ENCODE measurements around the gene KRTAP4-9. TPM values are rescaled to one million over a fixed set of nuclear protein-coding genes. Genes with fewer than 3 reads are reported as not detected.
"Not testable (repeated sequence)": the region's sequence is repeated elsewhere in the genome, so short reads cannot be mapped to it uniquely, and the experiment has no call there.

KRTAP4-9 gene
- total RNA-seq, 4 donors from 2014 or later, result not detected

- H3K4me1 ChIP-seq, result no peaks in the 10 kb centered on the region
- no peak overlapping the region for H3K27ac ChIP-seq
- DNase-seq (ENCODE audit: low spot score in 2 of 2), result no peak
- H3K9me3 ChIP-seq, result no peaks in the 10 kb centered on the region
- no peak overlapping the region for H3K4me3 ChIP-seq
- TF ChIP-seq, protein P1, sequence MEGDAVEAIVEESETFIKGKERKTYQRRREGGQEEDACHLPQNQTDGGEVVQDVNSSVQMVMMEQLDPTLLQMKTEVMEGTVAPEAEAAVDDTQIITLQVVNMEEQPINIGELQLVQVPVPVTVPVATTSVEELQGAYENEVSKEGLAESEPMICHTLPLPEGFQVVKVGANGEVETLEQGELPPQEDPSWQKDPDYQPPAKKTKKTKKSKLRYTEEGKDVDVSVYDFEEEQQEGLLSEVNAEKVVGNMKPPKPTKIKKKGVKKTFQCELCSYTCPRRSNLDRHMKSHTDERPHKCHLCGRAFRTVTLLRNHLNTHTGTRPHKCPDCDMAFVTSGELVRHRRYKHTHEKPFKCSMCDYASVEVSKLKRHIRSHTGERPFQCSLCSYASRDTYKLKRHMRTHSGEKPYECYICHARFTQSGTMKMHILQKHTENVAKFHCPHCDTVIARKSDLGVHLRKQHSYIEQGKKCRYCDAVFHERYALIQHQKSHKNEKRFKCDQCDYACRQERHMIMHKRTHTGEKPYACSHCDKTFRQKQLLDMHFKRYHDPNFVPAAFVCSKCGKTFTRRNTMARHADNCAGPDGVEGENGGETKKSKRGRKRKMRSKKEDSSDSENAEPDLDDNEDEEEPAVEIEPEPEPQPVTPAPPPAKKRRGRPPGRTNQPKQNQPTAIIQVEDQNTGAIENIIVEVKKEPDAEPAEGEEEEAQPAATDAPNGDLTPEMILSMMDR (IDR thresholded peaks at IDR 0.05), result no peak
- TF ChIP-seq POLR2A (IDR thresholded peaks at IDR 0.05) (no peak), EP300 (IDR thresholded peaks at IDR 0.05) (no peak)
- WGBS, 2 donors, result 84 to 88% methylated on average over 1 of the region's 1 CpG
- H3K36me3 ChIP-seq, result no peaks in the 10 kb centered on the region
- H3K27me3 ChIP-seq, result no peaks in the 10 kb centered on the region
Observed at GRCh38 chr17:41103896-41104295, 1.3 kb upstream of the KRTAP4-9 start.

GRCh38 chr17:41104386-41105038 lies 677 bp upstream of the KRTAP4-9 start:
- DNase-seq (ENCODE audit: low spot score in 2 of 2); H3K36me3 ChIP-seq; H3K4me3 ChIP-seq; H3K27me3 ChIP-seq; H3K9me3 ChIP-seq; H3K27ac ChIP-seq; H3K4me1 ChIP-seq: not testable (repeated sequence)
- 60 to 76% methylated on average over 2 of the region's 2 CpGs for whole genome bisulfite sequencing, 2 donors

DNA sequence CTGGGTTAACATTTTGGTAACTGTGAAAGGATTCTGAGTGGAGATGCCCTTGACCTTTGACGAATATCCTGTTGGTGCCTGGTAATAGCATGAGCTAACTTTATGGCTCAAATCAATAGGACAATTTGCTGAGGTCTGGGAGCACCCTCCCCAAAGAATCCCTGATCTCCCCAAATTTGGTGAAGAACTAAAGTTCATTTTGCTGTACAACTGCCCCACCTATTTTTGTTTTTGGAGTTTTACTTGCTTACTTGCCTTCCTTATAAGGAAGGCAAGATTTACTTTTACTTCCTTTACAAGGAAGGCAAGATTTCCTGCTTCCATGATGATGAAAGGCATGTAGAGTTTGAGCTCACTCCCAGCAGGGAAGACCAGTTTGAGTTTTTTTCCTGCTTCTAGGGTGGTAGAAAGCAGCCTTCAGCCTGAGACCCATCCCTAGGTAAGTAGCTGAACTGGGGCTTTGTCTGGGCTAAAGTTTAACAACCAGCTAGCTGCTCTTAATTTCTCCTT lies 2.8 kb downstream of the KRTAP4-9 start:
- H3K4me1 ChIP-seq, result no peaks in the 10 kb centered on the region
- TF ChIP-seq, protein P1 (IDR thresholded peaks at IDR 0.05), result no peak
- TF ChIP-seq POLR2A (IDR thresholded peaks at IDR 0.05), result no peak
- TF ChIP-seq EP300 (IDR thresholded peaks at IDR 0.05), result no peak
- no peak overlapping the region for H3K27ac ChIP-seq
- no peaks in the 10 kb centered on the region for H3K27me3 ChIP-seq
- H3K4me3 ChIP-seq, result no peak overlapping the region
- DNase-seq (ENCODE audit: low spot score in 2 of 2), result no peak
- no peaks in the 10 kb centered on the region for H3K9me3 ChIP-seq
- H3K36me3 ChIP-seq, result no peaks in the 10 kb centered on the region
- 50 to 59% methylated on average over 1 of the region's 1 CpG for WGBS, 2 donors

- H3K9me3 ChIP-seq; H3K36me3 ChIP-seq; H3K27me3 ChIP-seq; H3K4me1 ChIP-seq; H3K4me3 ChIP-seq; DNase-seq (ENCODE audit: low spot score in 2 of 2); H3K27ac ChIP-seq: not testable (repeated sequence)
- WGBS, 2 donors, result 0 to 23% methylated on average over 1 of the region's 1 CpG
Observed at GRCh38 chr17:41108728-41109386, 3.7 kb downstream of the KRTAP4-9 start.

DNA sequence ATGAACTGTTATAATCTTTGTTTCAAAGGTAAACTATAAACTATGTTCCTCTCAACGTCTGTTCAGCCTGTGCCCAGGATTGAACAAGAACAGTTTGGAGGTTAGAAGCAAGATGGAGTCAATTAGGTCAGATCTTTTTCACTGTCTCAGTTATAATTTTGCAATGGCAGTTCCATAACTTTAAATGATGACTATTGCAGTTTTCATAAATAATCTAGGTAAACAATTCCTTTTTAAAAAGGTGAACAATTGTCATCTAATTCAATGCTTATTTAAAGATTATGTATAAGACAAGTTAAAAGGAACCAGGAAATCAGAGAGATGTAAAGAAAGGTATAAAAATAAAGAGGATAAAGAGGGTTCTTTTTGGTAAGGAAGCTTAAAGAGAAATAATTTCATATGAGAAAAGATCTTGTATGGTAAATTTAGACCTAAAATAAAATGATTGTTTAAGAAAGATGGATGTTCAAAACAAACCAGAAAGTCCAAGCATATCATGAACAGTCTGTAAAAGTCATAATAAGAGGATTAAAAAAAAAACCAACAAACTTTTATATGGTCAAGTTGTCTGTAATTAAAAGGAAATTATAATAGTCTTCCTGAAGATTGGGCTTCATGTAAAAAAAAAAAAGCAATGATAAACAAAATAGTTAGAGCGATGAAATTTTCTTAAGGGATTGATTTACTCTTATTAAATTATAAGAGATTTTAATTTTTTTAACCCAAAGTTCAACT lies 6.1 kb downstream of the KRTAP4-9 start:
- Histone ChIP-seq H3K36me3 (no peaks in the 10 kb centered on the region), H3K27ac (no peak overlapping the region), H3K4me1 (no peaks in the 10 kb centered on the region), H3K27me3 (no peaks in the 10 kb centered on the region), H3K4me3 (no peak overlapping the region), H3K9me3 (no peaks in the 10 kb centered on the region)
- DNase-seq (ENCODE audit: low spot score in 2 of 2), result no peak
- 76 to 85% methylated on average over 2 of the region's 2 CpGs for WGBS, 2 donors
- TF ChIP-seq POLR2A (IDR thresholded peaks at IDR 0.05) (no peak), EP300 (IDR thresholded peaks at IDR 0.05) (no peak)

GRCh38 chr17:41116297-41116696 lies 11.1 kb downstream of the KRTAP4-9 start:
- Histone ChIP-seq H3K36me3 (no peaks in the 10 kb centered on the region), H3K9me3 (no peaks in the 10 kb centered on the region), H3K4me1 (no peaks in the 10 kb centered on the region), H3K4me3 (no peak overlapping the region), H3K27me3 (no peaks in the 10 kb centered on the region), H3K27ac (no peak overlapping the region)
- TF ChIP-seq POLR2A (IDR thresholded peaks at IDR 0.05), result no peak
- TF ChIP-seq EP300 (IDR thresholded peaks at IDR 0.05), result no peak
- TF ChIP-seq, protein P1 (IDR thresholded peaks at IDR 0.05), result no peak
- WGBS, 2 donors, result 45 to 46% methylated on average over 5 of the region's 5 CpGs
- no peak for DNase-seq (ENCODE audit: low spot score in 2 of 2)

GRCh38 chr17:41117846-41118386 lies 12.7 kb downstream of the KRTAP4-9 start, which contains the start of gene KRTAP4-11:
KRTAP4-11 (minus strand) TSS chr17:41118373; CDS start chr17:41118315, 58 bp downstream.
- 72 to 80% methylated on average over 10 of the region's 10 CpGs for WGBS, 2 donors
- H3K4me3 ChIP-seq; H3K27me3 ChIP-seq; H3K9me3 ChIP-seq; H3K27ac ChIP-seq; DNase-seq (ENCODE audit: low spot score in 2 of 2); H3K4me1 ChIP-seq; H3K36me3 ChIP-seq: not testable (repeated sequence)
